Measurements from ENCODE around the gene PRDX5. TPM values are rescaled to one million over a fixed set of nuclear protein-coding genes. Genes with fewer than 3 reads are reported as not detected.

Gene PRDX5
- total and polyA plus RNA-seq, 9 of the 15 experiments (the other 6 are each of a cell fraction or from before 2014, with no cell fraction given): 40.8 to 327 (median 204) TPM

- no peak for TF ChIP-seq CHD7 (IDR thresholded peaks at IDR 0.05; ENCODE audit: low read depth, low read length)
- TF ChIP-seq NR2F6 (CRISPR knock-in tag; IDR thresholded peaks at IDR 0.05): no peak
- 0 out of 2 replicates have a peak, but pooled peaks have one; percentile 54 for TF ChIP-seq CGGBP1 (CRISPR knock-in tag; IDR thresholded peaks at IDR 0.05)
- TF ChIP-seq GABPB1 (CRISPR knock-in tag; IDR thresholded peaks at IDR 0.05): peak; percentile 75
- no peak for TF ChIP-seq KLF13 (tag; IDR thresholded peaks at IDR 0.05; ENCODE audit: borderline replicate concordance, low read depth)
- no peak for TF ChIP-seq DEAF1 (CRISPR knock-in tag; IDR thresholded peaks at IDR 0.05)
- peak; percentile 84 for TF ChIP-seq ZFX (CRISPR knock-in tag; IDR thresholded peaks at IDR 0.05)
- peak; percentile 78 for TF ChIP-seq POLR2A (conservative IDR thresholded peaks at IDR 0.05)
- TF ChIP-seq ZHX1 (conservative IDR thresholded peaks at IDR 0.05; ENCODE audit: low read length): no peak
Observed at GRCh38 chr11:64284048-64284961, 33.6 kb upstream of the PRDX5 start, which contains the start of gene BAD (continued).
